Suppressor macrophage treated with lipopolysaccharide for 1 hour (primary cell): Measurements from ENCODE around the gene ZC3H15.
"Not testable (repeated sequence)": the region's sequence is repeated elsewhere in the genome, so short reads cannot be mapped to it uniquely, and the experiment has no call there.

Source experiments
- DNase-seq, 3 donors: peaks; one replicate each; pipeline ENCODE4 v3.0.0-alpha.2; 2020 to 2022

ZC3H15 gene

GRCh38 chr2:186496401-186496800, 10.3 kb downstream of the ZC3H15 start:
- no peak for DNase-seq

- DNase-seq: no peak
These were observed 11.9 kb downstream of the ZC3H15 start for GRCh38 chr2:186497928-186498327.

- no peak for DNase-seq
These were observed 12.8 kb downstream of the ZC3H15 start for GRCh38 chr2:186498834-186499233.

- peak; percentile 21 to 71 (median 68) for DNase-seq
These were observed 18.0 kb downstream of the ZC3H15 start for GRCh38 chr2:186503827-186504606.

- DNase-seq: no peak
These were observed 22.2 kb downstream of the ZC3H15 start for GRCh38 chr2:186508263-186508662.

- no peak for DNase-seq
These were observed 29.3 kb downstream of the ZC3H15 start for GRCh38 chr2:186515376-186515775.

GRCh38 chr2:186516396-186516795, 30.3 kb downstream of the ZC3H15 start:
- no peak for DNase-seq

- no peak for DNase-seq
These were observed 31.0 kb downstream of the ZC3H15 start for GRCh38 chr2:186517090-186517489.

GRCh38 chr2:186518291-186518690, 32.2 kb downstream of the ZC3H15 start:
- DNase-seq: peak in 2 of 3 donors; percentile 10

GRCh38 chr2:186518945-186519344, 32.9 kb downstream of the ZC3H15 start:
- no peak for DNase-seq

- DNase-seq: not testable (repeated sequence)
These were observed 35.6 kb downstream of the ZC3H15 start for GRCh38 chr2:186521570-186522153.

- no peak for DNase-seq
These were observed 36.4 kb downstream of the ZC3H15 start for GRCh38 chr2:186522450-186522849.

- DNase-seq: no peak
These were observed 37.7 kb downstream of the ZC3H15 start for GRCh38 chr2:186523791-186524190.

GRCh38 chr2:186526281-186526680, 40.2 kb downstream of the ZC3H15 start:
- no peak for DNase-seq

- DNase-seq: no peak
These were observed 44.3 kb downstream of the ZC3H15 start for GRCh38 chr2:186530314-186530713.

GRCh38 chr2:186531257-186531775, 45.3 kb downstream of the ZC3H15 start:
- DNase-seq: no peak

- no peak for DNase-seq
These were observed 46.8 kb downstream of the ZC3H15 start for GRCh38 chr2:186532891-186533290.

GRCh38 chr2:186533717-186534116, 47.7 kb downstream of the ZC3H15 start:
- DNase-seq: no peak

- DNase-seq: no peak
These were observed 48.3 kb downstream of the ZC3H15 start for GRCh38 chr2:186534406-186534805.

- no peak for DNase-seq
These were observed 49.8 kb downstream of the ZC3H15 start for GRCh38 chr2:186535861-186536260.

- DNase-seq: no peak
These were observed 51.0 kb downstream of the ZC3H15 start for GRCh38 chr2:186537019-186537418.

GRCh38 chr2:186540941-186541340, 54.9 kb downstream of the ZC3H15 start:
- DNase-seq: no peak

- no peak for DNase-seq
These were observed 55.9 kb downstream of the ZC3H15 start for GRCh38 chr2:186542002-186542401.

GRCh38 chr2:186543561-186544131, 57.6 kb downstream of the ZC3H15 start:
- peak; percentile 5 to 53 (median 52) for DNase-seq
